ENCODE measurements around the gene STK10. TPM values are rescaled to one million over a fixed set of nuclear protein-coding genes. Genes with fewer than 3 reads are reported as not detected.

STK10 gene
- total RNA-seq, 4 donors from 2014 or later = 3.3 to 24.6 (median 13.4) TPM

- H3K4me3 ChIP-seq = no peak overlapping the region
- H3K4me1 ChIP-seq = peaks cover 0 to 9% of the 10 kb centered on the region in 2 donors
Observed at GRCh38 chr5:172002840-172003512, 185.0 kb downstream of the STK10 start.

GRCh38 chr5:172002310-172002709 is 185.7 kb downstream of the STK10 start:
- TF ChIP-seq POLR2A (IDR thresholded peaks at IDR 0.05) (no peak), CTCF (IDR thresholded peaks at IDR 0.05) (peak in 2 of 4 experiments; percentile 18 to 21)
- Histone ChIP-seq H3K27ac (no peak overlapping the region), H3K27me3 (no peaks in the 10 kb centered on the region), H3K9me3 (no peaks in the 10 kb centered on the region), H3K4me3 (no peak overlapping the region), H3K4me1 (peaks cover 0 to 4% of the 10 kb centered on the region in 2 donors), H3K36me3 (no peaks in the 10 kb centered on the region)
- DNase-seq = no peak
- intact Hi-C loops (cut with DNase I; ENCODE audit: low total_unique reads) = no loop called here

More at GRCh38 chr5:172002840-172003512, 185.0 kb downstream of the STK10 start:
- H3K27ac ChIP-seq = no peak overlapping the region
- H3K27me3 ChIP-seq = no peaks in the 10 kb centered on the region
- H3K36me3 ChIP-seq = no peaks in the 10 kb centered on the region
- TF ChIP-seq POLR2A (IDR thresholded peaks at IDR 0.05) = no peak
- TF ChIP-seq CTCF (IDR thresholded peaks at IDR 0.05) = no peak
- no peaks in the 10 kb centered on the region for H3K9me3 ChIP-seq
- intact Hi-C loops (cut with DNase I; ENCODE audit: low total_unique reads) = no loop called here
- DNase-seq = no peak

- intact Hi-C loops (cut with DNase I; ENCODE audit: low total_unique reads) = no loop called here
- no peaks in the 10 kb centered on the region for H3K27me3 ChIP-seq
- H3K9me3 ChIP-seq = no peaks in the 10 kb centered on the region
- no peak for TF ChIP-seq CTCF (IDR thresholded peaks at IDR 0.05)
- no peak for TF ChIP-seq POLR2A (IDR thresholded peaks at IDR 0.05)
- no peak for DNase-seq
- no peak overlapping the region for H3K27ac ChIP-seq
- H3K4me3 ChIP-seq = no peak overlapping the region
- H3K36me3 ChIP-seq = no peaks in the 10 kb centered on the region
- H3K4me1 ChIP-seq = peaks cover 0 to 4% of the 10 kb centered on the region in 2 donors
Observed at GRCh38 chr5:171999877-172000276, 188.1 kb downstream of the STK10 start.

- Histone ChIP-seq H3K4me3 (no peak overlapping the region), H3K4me1 (peaks cover 0 to 4% of the 10 kb centered on the region in 2 donors), H3K27me3 (no peaks in the 10 kb centered on the region), H3K36me3 (no peaks in the 10 kb centered on the region), H3K27ac (no peak overlapping the region), H3K9me3 (no peaks in the 10 kb centered on the region)
- DNase-seq = no peak
- TF ChIP-seq CTCF (IDR thresholded peaks at IDR 0.05) (no peak), POLR2A (IDR thresholded peaks at IDR 0.05) (no peak)
- intact Hi-C loops (cut with DNase I; ENCODE audit: low total_unique reads) = no loop called here
Observed at GRCh38 chr5:171999100-171999499, 188.9 kb downstream of the STK10 start.

- H3K4me3 ChIP-seq = no peak overlapping the region
- H3K27ac ChIP-seq = no peak overlapping the region
- intact Hi-C loops (cut with DNase I; ENCODE audit: low total_unique reads) = no loop called here
- no peaks in the 10 kb centered on the region for H3K36me3 ChIP-seq
- no peaks in the 10 kb centered on the region for H3K9me3 ChIP-seq
- H3K27me3 ChIP-seq = no peaks in the 10 kb centered on the region
- TF ChIP-seq POLR2A (IDR thresholded peaks at IDR 0.05) = no peak
- no peak for TF ChIP-seq CTCF (IDR thresholded peaks at IDR 0.05)
- H3K4me1 ChIP-seq = no peaks in the 10 kb centered on the region
- no peak for DNase-seq
Observed at GRCh38 chr5:171997011-171997410, 191.0 kb downstream of the STK10 start.
